PFSK-1 (cell line): ENCODE data around the gene SKI.
A peak's percentile ranks its signal among the peaks of the same experiment; 100 is the strongest.

Experiments used
- FOXP2 ChIP-seq: optimal IDR thresholded peaks from 2 replicates; pipeline ENCODE3; 2011; ENCODE audit warnings: borderline replicate concordance, control low read depth, inconsistent platforms; ENCODE audit not compliant: insufficient read depth; ENCODE audit errors: extremely low read length, extremely low read depth
- POLR2AphosphoS5 ChIP-seq: IDR thresholded peaks from 2 replicates; pipeline ENCODE4 v1.6.1; 2012; ENCODE audit warnings: low read depth, mild to moderate bottlenecking, control low read depth, low read length, moderate library complexity
- SIN3A ChIP-seq: IDR thresholded peaks from 2 replicates; pipeline ENCODE4 v1.6.1; 2012; ENCODE audit warnings: mild to moderate bottlenecking, low read length, moderate library complexity, borderline replicate concordance; ENCODE audit not compliant: insufficient read depth
- TAF1 ChIP-seq: IDR thresholded peaks from 2 replicates; pipeline ENCODE4 v1.6.1; 2012; ENCODE audit warnings: low read length, control low read depth, borderline replicate concordance; ENCODE audit not compliant: insufficient read depth
- TF ChIP-seq, protein P1 (sequence below), 2 experiments: IDR thresholded peaks; 2 replicates each; pipeline versions ENCODE4 v1.6.1 to v1.8.0; 2011 to 2012; ENCODE audit warnings: low read depth in 2 of 2, low read length in 2 of 2, control low read depth in 1 of 2, inconsistent platforms in 1 of 2, mild to moderate bottlenecking in 1 of 2, moderate library complexity in 1 of 2; ENCODE audit not compliant: insufficient read depth in 1 of 2

The SKI gene

GRCh38 chr1:2229911-2230731 is 2.0 kb downstream of the SKI start:
- TF ChIP-seq POLR2AphosphoS5 = no peak
- no peak for TF ChIP-seq FOXP2
- TF ChIP-seq SIN3A = no peak
- no peak for TF ChIP-seq TAF1
- TF ChIP-seq, protein P1, sequence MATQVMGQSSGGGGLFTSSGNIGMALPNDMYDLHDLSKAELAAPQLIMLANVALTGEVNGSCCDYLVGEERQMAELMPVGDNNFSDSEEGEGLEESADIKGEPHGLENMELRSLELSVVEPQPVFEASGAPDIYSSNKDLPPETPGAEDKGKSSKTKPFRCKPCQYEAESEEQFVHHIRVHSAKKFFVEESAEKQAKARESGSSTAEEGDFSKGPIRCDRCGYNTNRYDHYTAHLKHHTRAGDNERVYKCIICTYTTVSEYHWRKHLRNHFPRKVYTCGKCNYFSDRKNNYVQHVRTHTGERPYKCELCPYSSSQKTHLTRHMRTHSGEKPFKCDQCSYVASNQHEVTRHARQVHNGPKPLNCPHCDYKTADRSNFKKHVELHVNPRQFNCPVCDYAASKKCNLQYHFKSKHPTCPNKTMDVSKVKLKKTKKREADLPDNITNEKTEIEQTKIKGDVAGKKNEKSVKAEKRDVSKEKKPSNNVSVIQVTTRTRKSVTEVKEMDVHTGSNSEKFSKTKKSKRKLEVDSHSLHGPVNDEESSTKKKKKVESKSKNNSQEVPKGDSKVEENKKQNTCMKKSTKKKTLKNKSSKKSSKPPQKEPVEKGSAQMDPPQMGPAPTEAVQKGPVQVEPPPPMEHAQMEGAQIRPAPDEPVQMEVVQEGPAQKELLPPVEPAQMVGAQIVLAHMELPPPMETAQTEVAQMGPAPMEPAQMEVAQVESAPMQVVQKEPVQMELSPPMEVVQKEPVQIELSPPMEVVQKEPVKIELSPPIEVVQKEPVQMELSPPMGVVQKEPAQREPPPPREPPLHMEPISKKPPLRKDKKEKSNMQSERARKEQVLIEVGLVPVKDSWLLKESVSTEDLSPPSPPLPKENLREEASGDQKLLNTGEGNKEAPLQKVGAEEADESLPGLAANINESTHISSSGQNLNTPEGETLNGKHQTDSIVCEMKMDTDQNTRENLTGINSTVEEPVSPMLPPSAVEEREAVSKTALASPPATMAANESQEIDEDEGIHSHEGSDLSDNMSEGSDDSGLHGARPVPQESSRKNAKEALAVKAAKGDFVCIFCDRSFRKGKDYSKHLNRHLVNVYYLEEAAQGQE (IDR thresholded peaks at IDR 0.05; ENCODE audit: insufficient read depth in 1 of 2, low read depth in 2 of 2, low read length in 2 of 2) = no peak

DNA sequence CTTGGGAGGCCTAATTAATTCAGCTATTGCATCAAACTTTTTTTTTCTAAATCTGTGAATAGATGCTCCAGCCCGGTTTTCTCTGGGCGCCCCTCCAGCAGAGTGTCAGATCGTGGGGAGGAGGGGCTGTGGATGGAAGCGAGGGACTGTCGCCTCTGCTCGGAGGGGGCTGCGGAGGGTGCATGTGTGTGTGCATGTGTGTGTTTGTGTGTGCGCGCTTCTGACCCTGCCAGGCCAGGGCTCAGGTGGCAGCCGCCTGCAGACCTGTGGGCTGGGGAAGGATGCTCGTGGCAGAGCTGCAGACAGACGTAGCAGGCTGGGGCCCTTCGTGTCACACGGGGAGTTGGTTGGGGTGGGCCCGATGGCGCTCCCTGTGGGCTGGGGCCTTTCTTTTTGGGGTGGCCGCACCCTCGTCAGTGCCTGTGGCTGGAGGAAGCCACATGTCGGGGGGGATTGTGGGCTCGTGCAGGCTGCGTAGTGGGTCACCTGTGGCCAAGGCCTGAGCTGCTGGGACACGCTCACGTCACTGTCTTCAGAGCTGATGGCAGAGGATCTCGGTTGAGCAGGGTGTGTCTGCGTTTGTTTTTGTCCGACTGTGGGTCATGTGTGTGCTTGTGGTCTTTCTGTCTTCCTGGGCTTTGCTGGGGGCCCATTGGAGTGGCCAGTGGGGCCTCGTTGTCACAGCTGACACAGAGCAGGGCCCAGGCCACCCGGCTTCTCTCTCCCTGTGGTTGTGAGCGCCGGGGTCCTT is 2.8 kb downstream of the SKI start:
- TF ChIP-seq TAF1 (no peak), SIN3A (0 out of 2 replicates have a peak, but pooled peaks have one; percentile 24)

DNA sequence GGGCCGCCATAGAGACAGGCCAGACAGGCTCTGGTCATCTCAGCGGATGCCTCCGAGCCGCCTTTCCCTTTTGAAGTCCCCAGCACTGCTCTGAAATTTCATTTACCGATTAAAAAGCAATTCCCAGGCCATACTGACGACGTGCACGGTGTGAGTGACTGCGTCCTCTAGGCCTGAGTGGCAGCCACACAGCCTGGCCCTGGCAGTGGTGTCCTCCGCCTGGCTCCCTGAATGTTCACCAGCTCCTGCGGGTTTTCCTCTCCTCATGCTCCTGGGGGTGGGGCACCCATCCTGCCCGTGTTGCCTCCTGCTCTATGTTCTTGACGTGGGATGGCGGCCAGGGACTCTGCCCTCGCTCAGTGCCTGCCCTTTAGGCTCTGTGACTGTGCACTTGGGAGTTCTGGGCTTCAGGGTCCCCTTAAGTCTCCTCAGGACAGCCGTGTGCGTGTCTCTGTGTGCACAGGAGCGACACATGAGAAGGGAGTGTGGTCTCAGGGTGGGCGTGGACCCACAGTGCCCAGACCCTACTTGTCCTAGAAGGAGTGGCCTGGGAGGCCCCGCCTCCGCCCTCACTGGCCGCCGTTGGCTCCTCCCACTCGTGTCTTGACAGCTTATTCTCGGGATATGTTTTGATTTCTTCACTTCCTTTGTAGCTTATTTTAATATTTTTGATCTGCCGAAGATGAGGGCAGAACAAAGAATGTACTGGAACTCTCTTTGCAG is 3.6 kb downstream of the SKI start:
- no peak for TF ChIP-seq SIN3A
- TF ChIP-seq, protein P1 (IDR thresholded peaks at IDR 0.05; ENCODE audit: insufficient read depth in 1 of 2, low read depth in 2 of 2, low read length in 2 of 2) = no peak
- no peak for TF ChIP-seq FOXP2
- TF ChIP-seq POLR2AphosphoS5 = no peak
- no peak for TF ChIP-seq TAF1

GRCh38 chr1:2232255-2232915 is 4.3 kb downstream of the SKI start:
- TF ChIP-seq SIN3A (no peak; the same call in 1 of the 2 replicates), FOXP2 (no peak), TAF1 (no peak), POLR2AphosphoS5 (no peak)
- TF ChIP-seq, protein P1 (IDR thresholded peaks at IDR 0.05; ENCODE audit: insufficient read depth in 1 of 2, low read depth in 2 of 2, low read length in 2 of 2) = no peak
